ENCODE data around the gene MARVELD1. TPM values are rescaled to one million over a fixed set of nuclear protein-coding genes. Genes with fewer than 3 reads are reported as not detected.

Gene MARVELD1
- 52.3 and 52.8 TPM in 2 replicates for total RNA-seq
- long read RNA-seq, transcript MARVELD1-201 (2 exons, 3,221 nt), result major isoform, 8 of 9 reads
- long read RNA-seq, partial matches to known transcripts, result 0 of 9 reads
- long read RNA-seq, other reads (novel, unspliced or antisense), result 1 of 9 reads

DNA sequence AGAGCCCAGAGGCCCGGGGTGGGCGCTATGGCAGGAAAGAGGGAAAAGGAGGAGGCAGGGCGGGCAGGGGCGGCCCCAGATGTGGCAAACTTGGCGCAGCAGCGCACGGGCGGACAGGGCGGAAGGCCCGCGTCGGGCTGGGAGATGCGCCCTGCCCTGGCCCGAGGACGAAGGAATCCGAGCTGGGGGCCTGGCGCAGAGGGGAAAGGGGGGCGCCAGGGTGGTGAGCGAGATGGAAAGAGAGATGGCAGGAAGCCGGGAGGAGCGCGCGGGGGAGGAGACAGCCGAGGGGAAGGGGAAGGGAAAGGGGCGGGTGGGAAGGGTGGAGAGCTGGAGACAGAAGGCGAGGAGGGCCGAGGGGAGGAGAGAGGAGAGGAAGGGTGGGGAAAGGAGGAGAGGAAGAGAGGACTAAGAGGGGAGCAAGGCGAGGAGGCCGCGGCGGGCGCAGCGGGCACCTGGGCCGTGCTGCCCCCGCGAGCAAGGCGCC, at the start of gene MARVELD1:
MARVELD1 (plus strand) TSS at position 392 of the 487 bp plus-strand sequence. CDS start 147 bp downstream, outside the sequence.
- DNase-seq (ENCODE audit: low read depth, low spot score), result peak; percentile 46
- H3K4me1 Mint-ChIP-seq, result peaks cover 54% of the 10 kb centered on the region
- peak within 1 kb of the TSS; percentile 97 for H3K4me3 Mint-ChIP-seq
- no peaks in the 10 kb centered on the region for H3K9me3 Mint-ChIP-seq
- H3K36me3 Mint-ChIP-seq (ENCODE audit: low read depth), result peaks cover 3% of the 10 kb centered on the region
- TF ChIP-seq, protein P1, sequence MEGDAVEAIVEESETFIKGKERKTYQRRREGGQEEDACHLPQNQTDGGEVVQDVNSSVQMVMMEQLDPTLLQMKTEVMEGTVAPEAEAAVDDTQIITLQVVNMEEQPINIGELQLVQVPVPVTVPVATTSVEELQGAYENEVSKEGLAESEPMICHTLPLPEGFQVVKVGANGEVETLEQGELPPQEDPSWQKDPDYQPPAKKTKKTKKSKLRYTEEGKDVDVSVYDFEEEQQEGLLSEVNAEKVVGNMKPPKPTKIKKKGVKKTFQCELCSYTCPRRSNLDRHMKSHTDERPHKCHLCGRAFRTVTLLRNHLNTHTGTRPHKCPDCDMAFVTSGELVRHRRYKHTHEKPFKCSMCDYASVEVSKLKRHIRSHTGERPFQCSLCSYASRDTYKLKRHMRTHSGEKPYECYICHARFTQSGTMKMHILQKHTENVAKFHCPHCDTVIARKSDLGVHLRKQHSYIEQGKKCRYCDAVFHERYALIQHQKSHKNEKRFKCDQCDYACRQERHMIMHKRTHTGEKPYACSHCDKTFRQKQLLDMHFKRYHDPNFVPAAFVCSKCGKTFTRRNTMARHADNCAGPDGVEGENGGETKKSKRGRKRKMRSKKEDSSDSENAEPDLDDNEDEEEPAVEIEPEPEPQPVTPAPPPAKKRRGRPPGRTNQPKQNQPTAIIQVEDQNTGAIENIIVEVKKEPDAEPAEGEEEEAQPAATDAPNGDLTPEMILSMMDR (conservative IDR thresholded peaks at IDR 0.05), result no peak
- peak within 1 kb of the TSS; percentile 99 for H3K27ac Mint-ChIP-seq (ENCODE audit: unreplicated experiment)
- peaks cover 6% of the 10 kb centered on the region for H3K27me3 Mint-ChIP-seq (ENCODE audit: low read depth)

DNA sequence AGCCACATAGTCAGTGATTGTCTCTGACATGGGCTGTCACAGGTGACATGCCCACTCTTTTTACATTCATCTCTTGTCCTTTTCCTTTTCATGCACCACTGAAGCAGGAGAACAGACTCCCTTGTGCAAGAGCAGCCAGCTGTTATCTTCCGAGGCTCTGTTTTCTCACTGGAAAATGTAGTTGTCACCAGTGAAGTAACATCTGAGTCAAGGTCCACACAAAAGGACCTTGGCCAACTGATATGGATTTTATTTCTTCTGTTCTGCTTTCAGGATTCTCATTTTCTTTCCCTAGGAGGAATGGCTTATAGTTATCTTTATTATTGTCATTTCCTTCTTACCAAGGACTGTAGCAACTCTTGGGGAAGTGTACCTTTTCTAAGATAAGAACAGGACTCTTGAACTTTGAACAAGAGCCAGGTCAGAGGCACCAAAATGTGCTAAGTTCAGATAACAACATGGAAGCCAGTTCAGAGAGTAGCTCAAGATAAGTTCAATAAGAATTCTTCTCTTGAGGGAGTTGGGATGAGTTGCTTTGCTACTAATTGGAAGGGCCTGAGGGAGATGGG, 49.2 kb upstream of the MARVELD1 start:
- DNase-seq (ENCODE audit: low read depth, low spot score), result no peak
- Mint-ChIP-seq H3K36me3 (ENCODE audit: low read depth) (peaks cover 9% of the 10 kb centered on the region), H3K27ac (ENCODE audit: unreplicated experiment) (no peak overlapping the region), H3K4me1 (no peaks in the 10 kb centered on the region), H3K9me3 (no peaks in the 10 kb centered on the region), H3K27me3 (ENCODE audit: low read depth) (no peaks in the 10 kb centered on the region), H3K4me3 (no peak overlapping the region)
- TF ChIP-seq, protein P1 (conservative IDR thresholded peaks at IDR 0.05), result no peak

DNA sequence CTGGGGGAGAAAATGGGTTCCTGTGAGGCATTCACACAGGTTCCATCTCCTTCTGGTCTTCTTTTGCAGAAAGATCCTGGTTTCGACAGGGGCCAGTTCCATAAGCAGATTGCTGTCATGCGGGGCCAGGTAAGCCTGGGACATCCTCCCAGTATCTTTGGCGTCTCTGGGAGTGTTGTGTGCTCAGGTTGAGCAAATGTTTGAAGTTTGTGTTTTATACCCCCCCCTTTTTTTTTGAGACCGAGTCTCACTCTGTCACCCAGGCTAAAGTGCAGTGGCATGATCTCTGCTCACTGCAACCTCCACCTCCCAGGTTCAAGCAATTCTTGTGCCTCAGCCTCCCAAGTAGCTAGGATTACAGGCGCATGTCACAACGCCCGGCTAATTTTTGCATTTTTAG, 46.5 kb upstream of the MARVELD1 start:
- DNase-seq (ENCODE audit: low read depth, low spot score), result no peak
- Mint-ChIP-seq H3K36me3 (ENCODE audit: low read depth) (peaks cover 11% of the 10 kb centered on the region), H3K4me3 (no peak overlapping the region), H3K4me1 (no peaks in the 10 kb centered on the region), H3K27ac (ENCODE audit: unreplicated experiment) (no peak overlapping the region), H3K27me3 (ENCODE audit: low read depth) (no peaks in the 10 kb centered on the region), H3K9me3 (no peaks in the 10 kb centered on the region)
- TF ChIP-seq, protein P1 (conservative IDR thresholded peaks at IDR 0.05), result no peak

DNA sequence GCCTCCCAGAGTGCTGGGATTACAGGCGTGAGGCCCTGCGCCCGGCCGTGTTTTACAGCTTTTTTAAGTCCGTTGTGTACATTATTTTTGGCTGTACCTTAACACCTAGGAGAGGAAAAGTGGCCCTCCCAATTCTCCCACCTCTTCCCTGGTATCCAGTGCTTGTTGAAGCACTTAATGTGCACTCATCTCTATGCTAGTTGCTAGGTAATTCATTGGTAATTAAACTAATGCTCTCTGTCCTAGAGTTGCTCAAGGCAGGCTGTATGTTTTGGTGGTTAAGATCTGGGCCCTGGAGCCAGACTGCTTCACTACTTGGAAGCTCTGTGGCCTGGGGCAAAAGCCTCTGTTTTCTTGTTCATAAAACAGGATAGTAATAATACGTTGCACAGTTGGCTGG, 46.1 kb upstream of the MARVELD1 start:
- Mint-ChIP-seq H3K36me3 (ENCODE audit: low read depth) (peaks cover 11% of the 10 kb centered on the region), H3K27me3 (ENCODE audit: low read depth) (no peaks in the 10 kb centered on the region), H3K27ac (ENCODE audit: unreplicated experiment) (no peak overlapping the region), H3K9me3 (no peaks in the 10 kb centered on the region), H3K4me3 (no peak overlapping the region), H3K4me1 (no peaks in the 10 kb centered on the region)
- DNase-seq (ENCODE audit: low read depth, low spot score), result no peak
- TF ChIP-seq, protein P1 (conservative IDR thresholded peaks at IDR 0.05), result no peak

DNA sequence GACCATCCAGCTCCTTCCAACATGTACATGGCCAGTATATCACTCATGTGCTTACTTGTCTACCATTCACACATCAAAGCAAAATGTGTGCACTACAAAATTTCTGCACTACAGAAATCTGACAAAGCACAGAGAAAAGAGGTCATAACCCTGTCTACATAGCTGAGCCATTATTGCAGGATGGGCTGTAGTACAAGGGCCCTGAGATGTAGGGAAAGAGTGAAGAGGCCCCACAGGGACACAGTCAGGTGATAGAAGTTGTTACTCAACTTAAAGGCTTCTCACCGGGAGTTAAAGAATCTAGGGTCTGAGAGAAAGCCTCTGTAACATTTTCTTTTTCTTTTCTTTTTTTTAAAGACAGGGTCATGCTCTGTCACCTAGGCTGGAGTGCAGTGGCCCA, 44.0 kb upstream of the MARVELD1 start:
- H3K36me3 Mint-ChIP-seq (ENCODE audit: low read depth), result peaks cover 8% of the 10 kb centered on the region
- no peaks in the 10 kb centered on the region for H3K9me3 Mint-ChIP-seq
- TF ChIP-seq, protein P1 (conservative IDR thresholded peaks at IDR 0.05), result no peak
- no peak overlapping the region for H3K27ac Mint-ChIP-seq (ENCODE audit: unreplicated experiment)
- H3K4me3 Mint-ChIP-seq, result no peak overlapping the region
- no peaks in the 10 kb centered on the region for H3K27me3 Mint-ChIP-seq (ENCODE audit: low read depth)
- DNase-seq (ENCODE audit: low read depth, low spot score), result no peak
- H3K4me1 Mint-ChIP-seq, result no peaks in the 10 kb centered on the region

All from neural crest cell (in vitro differentiated cells).